Sigmoid colon (tissue), 7 donors: ENCODE results near the gene EGR2. TPM values are rescaled to one million over a fixed set of nuclear protein-coding genes. Genes with fewer than 3 reads are reported as not detected.
A peak's percentile ranks its signal among the peaks of the same experiment; 100 is the strongest.

Experiments used
- DNase-seq: peaks from one replicate; pipeline ENCODE4 v3.0.0-alpha.2; 2019
- H3K27ac ChIP-seq, 4 donors: fragments of 200-600 bp; sonication (generic); one replicate each; pipeline ENCODE4 v1.5.1; 2016 to 2019; ENCODE audit warnings: mild to moderate bottlenecking in 1 of 4
- H3K27me3 ChIP-seq, 3 donors: fragments of 200-600 bp; sonication (generic); one replicate each; pipeline ENCODE4 v1.5.1; 2019; ENCODE audit warnings: mild to moderate bottlenecking in 1 of 3
- H3K36me3 ChIP-seq, 4 donors: fragments of 200-600 bp; sonication (generic); one replicate each; pipeline ENCODE4 v1.5.1; 2016 to 2019
- H3K4me1 ChIP-seq, 4 donors: fragments of 200-600 bp; sonication (generic); one replicate each; pipeline ENCODE4 v1.5.1; 2017 to 2019
- H3K4me3 ChIP-seq, 4 donors: fragments of 200-600 bp; sonication (generic); one replicate each; pipeline ENCODE4 v1.5.1; 2017 to 2019; ENCODE audit warnings: mild to moderate bottlenecking in 2 of 4, moderate library complexity in 1 of 4
- H3K9me3 ChIP-seq, 4 donors: fragments of 200-600 bp in 3 of 4; sonication (generic) in 3 of 4; one replicate each; pipeline versions ENCODE4 v1.5.1 to v1.6.1; 2013 to 2019
- CTCF ChIP-seq, 4 experiments: fragments of 450-650 bp in 3 of 4; fragments of 200-600 bp in 1 of 4; IDR thresholded peaks; one replicate each; pipeline ENCODE4 v1.5.1; 2016 to 2019; ENCODE audit warnings: antibody characterized with exemption in 4 of 4, mild to moderate bottlenecking in 3 of 4, moderate library complexity in 2 of 4
- EP300 ChIP-seq, 4 donors: sonication (generic); formaldehyde crosslinking; IDR thresholded peaks; one replicate each; pipeline ENCODE4 v1.6.1; 2017; ENCODE audit warnings: antibody characterized with exemption in 4 of 4
- POLR2A ChIP-seq, 2 donors: fragments of 450-650 bp; IDR thresholded peaks; one replicate each; pipeline ENCODE4 v1.6.1; 2016; ENCODE audit warnings: antibody characterized with exemption in 2 of 2, mild to moderate bottlenecking in 2 of 2, moderate library complexity in 2 of 2
- POLR2AphosphoS5 ChIP-seq, 4 donors: sonication (generic); formaldehyde crosslinking; IDR thresholded peaks; one replicate each; pipeline ENCODE4 v1.6.1; 2017; ENCODE audit warnings: antibody characterized with exemption in 4 of 4
- WGBS, 2 donors: extraction: QIAGEN DNeasy Blood & Tissue Kit; methylation state at CpG; one replicate each; pipeline ENCODE4 v1.1.7; 2013; 5-methylcytosine and 5-hydroxymethylcytosine counted together
- intact Hi-C: fragments of 100-400 bp; cut with DNase I; formaldehyde crosslinking; loops from one replicate; pipeline ENCODE4 v1.15.1; 2023
- polyA plus RNA-seq, 3 donors: library from polyadenylated mRNA; stranded (reverse); fragments of 200-250 nt; gene quantifications; one replicate each; pipeline ENCODE4 v1.2.3, GENCODE V29; 2013
- total RNA-seq, 4 donors: library from RNA; depleted of rRNA; stranded (reverse); fragments of >200 nt; gene quantifications; one replicate each; pipeline ENCODE4 v1.1.0, GENCODE V29; 2016
- donor health status: healthy with polysubstance abuse.
- donor health status: Bipolar disorder and iron deficiency.
- donor health status: healthy.

EGR2 gene
- total and polyA plus RNA-seq, 7 donors: 0.23 to 3.4 (median 1.8) TPM

DNA sequence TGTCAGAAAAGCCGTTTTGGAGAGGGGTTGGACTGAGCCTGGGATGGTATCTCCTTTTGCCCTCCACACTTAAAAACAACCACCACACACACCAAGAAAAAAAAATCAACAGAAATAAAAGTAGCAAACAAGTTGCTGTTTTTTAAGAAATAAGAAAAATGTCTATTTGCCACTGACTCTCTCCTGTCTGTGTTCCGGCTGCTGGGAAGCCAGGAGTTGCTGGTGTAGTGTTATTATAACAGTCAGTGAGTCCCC lies 163 bp downstream of the EGR2 start:
- TF ChIP-seq POLR2A (IDR thresholded peaks at IDR 0.05) (no peak), EP300 (IDR thresholded peaks at IDR 0.05) (no peak), CTCF (IDR thresholded peaks at IDR 0.05) (no peak), POLR2AphosphoS5 (IDR thresholded peaks at IDR 0.05) (no peak)
- peaks cover 0 to 41% (median 38%) of the 10 kb centered on the region in 4 donors for H3K4me1 ChIP-seq
- H3K9me3 ChIP-seq: no peaks in the 10 kb centered on the region
- no peak for DNase-seq
- H3K36me3 ChIP-seq: no peaks in the 10 kb centered on the region
- intact Hi-C loops: loop anchor here (5.0 kb wide), 2 partner anchors 224 to 341 kb away; no protein-coding TSS in a partner anchor
- H3K27ac ChIP-seq: peak overlapping the region; percentile 79 to 95 (median 88)
- WGBS, 2 donors: 1% methylated on average over 2 of the region's 2 CpGs
- peak overlapping the region; percentile 64 to 88 (median 78) for H3K4me3 ChIP-seq
- H3K27me3 ChIP-seq: peaks cover 13 to 48% (median 24%) of the 10 kb centered on the region in 3 donors

DNA sequence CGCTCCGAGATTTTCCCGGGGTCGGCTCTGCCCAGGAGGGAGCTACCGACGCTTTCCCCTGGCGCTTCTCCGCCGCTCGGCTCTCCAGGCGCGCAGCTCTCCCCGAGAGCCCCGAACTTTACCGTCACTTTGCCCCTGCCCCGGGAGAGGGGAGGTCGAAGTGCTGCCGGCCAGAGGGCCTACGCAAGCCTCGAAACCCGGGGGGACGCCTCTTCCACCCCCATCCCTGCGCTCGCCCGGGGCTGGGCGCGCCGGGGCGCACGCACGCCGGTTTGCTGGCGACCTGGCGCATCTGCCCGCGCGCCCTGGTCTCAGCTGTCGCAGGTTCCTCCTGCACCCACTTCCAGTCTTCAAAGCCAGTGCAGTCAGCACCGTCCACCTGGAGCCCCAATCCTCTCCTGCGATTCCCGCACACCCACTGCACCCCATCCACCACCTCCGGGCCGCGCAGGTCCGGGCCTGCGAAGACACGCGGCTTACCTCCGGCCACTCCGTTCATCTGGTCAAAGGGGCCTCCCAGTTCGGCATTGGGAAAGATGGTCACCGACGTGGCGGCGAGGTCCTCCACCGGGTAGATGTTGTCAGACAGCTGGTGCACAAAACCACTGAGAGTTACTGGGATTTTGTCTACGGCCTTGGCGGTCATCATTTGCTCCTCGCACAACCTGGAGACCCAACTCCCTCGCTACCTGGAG lies 638 bp downstream of the EGR2 start:
- peak overlapping the region; percentile 64 to 88 (median 78) for H3K4me3 ChIP-seq
- peaks cover 0 to under 1% (median 0%) of the 10 kb centered on the region in 4 donors for H3K36me3 ChIP-seq
- 1% methylated on average over 60 of the region's 60 CpGs for WGBS, 2 donors
- intact Hi-C loops: loop anchor here (5.0 kb wide), 2 partner anchors 223 to 342 kb away; no protein-coding TSS in a partner anchor
- H3K27me3 ChIP-seq: peaks cover 13 to 44% (median 24%) of the 10 kb centered on the region in 3 donors
- DNase-seq: no peak
- H3K9me3 ChIP-seq: no peaks in the 10 kb centered on the region
- peak overlapping the region; percentile 79 to 95 (median 88) for H3K27ac ChIP-seq
- TF ChIP-seq CTCF (IDR thresholded peaks at IDR 0.05) (no peak), POLR2A (IDR thresholded peaks at IDR 0.05) (no peak), POLR2AphosphoS5 (IDR thresholded peaks at IDR 0.05) (no peak), EP300 (IDR thresholded peaks at IDR 0.05) (no peak)
- peaks cover 0 to 41% (median 38%) of the 10 kb centered on the region in 4 donors for H3K4me1 ChIP-seq

GRCh38 chr10:62814756-62815380 lies 1.3 kb downstream of the EGR2 start:
- peaks cover 0 to 41% (median 38%) of the 10 kb centered on the region in 4 donors for H3K4me1 ChIP-seq
- no peak for DNase-seq
- intact Hi-C loops: loop anchor here (5.0 kb wide), 2 partner anchors 223 to 342 kb away; no protein-coding TSS in a partner anchor
- H3K27ac ChIP-seq: peak overlapping the region in 1 of 4 donors; percentile 95
- peak overlapping the region; percentile 64 to 88 (median 78) for H3K4me3 ChIP-seq
- no peak for TF ChIP-seq EP300 (IDR thresholded peaks at IDR 0.05)
- TF ChIP-seq POLR2AphosphoS5 (IDR thresholded peaks at IDR 0.05): no peak
- TF ChIP-seq POLR2A (IDR thresholded peaks at IDR 0.05): no peak
- TF ChIP-seq CTCF (IDR thresholded peaks at IDR 0.05): no peak
- H3K9me3 ChIP-seq: no peaks in the 10 kb centered on the region
- peaks cover 0 to 7% (median 0%) of the 10 kb centered on the region in 4 donors for H3K36me3 ChIP-seq
- peaks cover 13 to 37% (median 23%) of the 10 kb centered on the region in 3 donors for H3K27me3 ChIP-seq
- 3% methylated on average over 54 of the region's 54 CpGs for WGBS, 2 donors

- Histone ChIP-seq H3K9me3 (no peaks in the 10 kb centered on the region), H3K27me3 (peaks cover 13 to 28% (median 15%) of the 10 kb centered on the region in 3 donors), H3K36me3 (peaks cover 0 to 8% (median 0%) of the 10 kb centered on the region in 4 donors), H3K4me3 (no peak overlapping the region), H3K4me1 (peaks cover 0 to 40% (median 36%) of the 10 kb centered on the region in 4 donors), H3K27ac (no peak overlapping the region)
- WGBS, 2 donors: 87 to 90% methylated on average over 5 of the region's 5 CpGs
- DNase-seq: no peak
- intact Hi-C loops: no loop called here
- no peak for TF ChIP-seq POLR2A (IDR thresholded peaks at IDR 0.05)
- TF ChIP-seq CTCF (IDR thresholded peaks at IDR 0.05): no peak
- TF ChIP-seq POLR2AphosphoS5 (IDR thresholded peaks at IDR 0.05): no peak
- TF ChIP-seq EP300 (IDR thresholded peaks at IDR 0.05): no peak
These were observed 2.2 kb downstream of the EGR2 start for GRCh38 chr10:62813981-62814380.
